GM13977 (cell line): ENCODE measurements around the gene PTEN.

Source experiments
- DNase-seq: peaks from one replicate; pipeline ENCODE4 v3.0.0; 2012; ENCODE audit warnings: low spot score
- in situ Hi-C: fragments of 300-500 bp; cut with MboI; formaldehyde crosslinking; loops from one replicate; pipeline ENCODE4 v1.12.0; 2022; ENCODE audit warnings: low sequenced_read_pairs, low pct_unique_long_range_greater_than_20kb, mixed read lengths, inconsistent platforms; ENCODE audit not compliant: unreplicated experiment
- TF ChIP-seq, protein P1 (sequence below): IDR thresholded peaks from 2 replicates; pipeline ENCODE4 v1.5.1; 2012; ENCODE audit warnings: mild to moderate bottlenecking, control low read depth; ENCODE audit not compliant: insufficient read depth; ENCODE audit errors: extremely low read depth, missing control alignments

Gene PTEN

DNA sequence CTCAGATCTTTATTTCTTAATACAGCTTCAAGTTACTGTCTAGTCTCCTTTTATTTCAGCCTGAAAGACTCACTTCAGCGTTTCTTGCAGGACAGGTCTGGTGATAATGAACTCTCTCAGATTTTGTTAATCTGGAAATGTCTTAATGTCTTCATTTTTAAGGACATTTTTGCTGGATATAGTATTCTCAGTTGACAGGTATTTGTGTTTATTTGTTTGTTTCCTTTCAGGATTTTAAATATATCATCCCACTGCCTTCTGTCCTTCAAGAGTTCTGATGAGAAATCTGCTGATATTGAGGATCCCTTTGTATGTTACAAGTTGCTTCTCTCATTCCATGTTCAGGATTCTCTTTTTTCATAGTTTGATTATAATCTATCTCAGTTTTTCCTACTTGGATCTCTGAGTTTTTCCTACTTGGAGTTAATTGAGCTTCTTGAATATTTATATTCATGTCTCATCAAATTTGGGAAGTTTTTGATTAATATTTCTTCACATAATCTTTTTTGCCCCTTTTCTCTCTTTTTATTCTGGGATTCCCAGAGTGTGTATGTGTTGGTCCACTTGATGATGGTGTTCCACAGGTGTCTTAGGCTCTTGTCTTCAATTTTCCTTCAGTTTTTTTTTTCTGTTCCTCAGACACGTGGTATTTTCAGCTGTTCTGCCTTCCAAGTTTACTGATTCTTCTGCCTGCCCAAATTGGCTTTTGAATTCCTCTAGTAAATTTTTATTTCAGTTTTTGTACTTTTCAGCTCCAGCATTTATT, 49.9 kb downstream of the PTEN start:
- TF ChIP-seq, protein P1, sequence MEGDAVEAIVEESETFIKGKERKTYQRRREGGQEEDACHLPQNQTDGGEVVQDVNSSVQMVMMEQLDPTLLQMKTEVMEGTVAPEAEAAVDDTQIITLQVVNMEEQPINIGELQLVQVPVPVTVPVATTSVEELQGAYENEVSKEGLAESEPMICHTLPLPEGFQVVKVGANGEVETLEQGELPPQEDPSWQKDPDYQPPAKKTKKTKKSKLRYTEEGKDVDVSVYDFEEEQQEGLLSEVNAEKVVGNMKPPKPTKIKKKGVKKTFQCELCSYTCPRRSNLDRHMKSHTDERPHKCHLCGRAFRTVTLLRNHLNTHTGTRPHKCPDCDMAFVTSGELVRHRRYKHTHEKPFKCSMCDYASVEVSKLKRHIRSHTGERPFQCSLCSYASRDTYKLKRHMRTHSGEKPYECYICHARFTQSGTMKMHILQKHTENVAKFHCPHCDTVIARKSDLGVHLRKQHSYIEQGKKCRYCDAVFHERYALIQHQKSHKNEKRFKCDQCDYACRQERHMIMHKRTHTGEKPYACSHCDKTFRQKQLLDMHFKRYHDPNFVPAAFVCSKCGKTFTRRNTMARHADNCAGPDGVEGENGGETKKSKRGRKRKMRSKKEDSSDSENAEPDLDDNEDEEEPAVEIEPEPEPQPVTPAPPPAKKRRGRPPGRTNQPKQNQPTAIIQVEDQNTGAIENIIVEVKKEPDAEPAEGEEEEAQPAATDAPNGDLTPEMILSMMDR = no peak
- no peak for DNase-seq
- in situ Hi-C loops = no loop called here

DNA sequence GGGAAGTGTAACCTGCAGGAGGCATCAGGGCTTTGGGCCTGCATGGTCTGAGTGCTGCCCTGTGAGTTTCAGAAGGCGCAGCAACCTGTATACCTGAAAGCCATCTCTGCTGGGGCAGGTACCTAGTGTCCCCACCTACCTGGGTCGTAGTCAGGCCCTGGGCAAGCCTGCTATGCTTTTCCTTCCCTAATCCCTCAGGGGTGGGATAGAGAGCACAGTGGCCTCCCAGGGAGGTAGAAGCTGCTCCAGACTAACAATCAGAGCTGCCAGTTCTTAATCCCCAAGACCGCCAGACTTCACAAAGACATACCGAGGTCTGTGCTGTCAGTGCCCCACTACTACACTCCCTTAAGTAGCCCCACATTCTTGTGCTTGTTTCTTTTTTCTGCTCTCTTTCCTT, 52.0 kb downstream of the PTEN start:
- in situ Hi-C loops = no loop called here
- no peak for DNase-seq
- TF ChIP-seq, protein P1 = no peak

DNA sequence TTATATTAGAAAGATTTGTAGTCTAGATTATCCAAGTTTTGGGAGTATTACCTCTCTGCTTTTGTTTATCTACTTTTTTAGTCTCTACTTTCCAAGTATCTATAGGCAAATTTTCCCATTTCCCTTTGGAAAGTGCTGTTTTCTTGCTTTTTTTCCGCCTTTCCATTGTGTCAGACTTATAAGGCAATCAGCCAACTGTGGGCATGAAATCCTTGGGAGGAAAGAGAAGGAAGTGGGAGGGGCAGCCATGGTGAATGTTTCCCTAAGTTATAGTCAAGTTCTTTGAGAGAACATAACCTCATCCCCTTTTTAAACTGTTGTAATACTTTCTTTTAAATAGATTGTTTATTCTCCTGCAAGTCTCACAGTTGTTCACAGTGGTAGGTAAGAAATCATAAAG, 52.6 kb downstream of the PTEN start:
- in situ Hi-C loops = no loop called here
- no peak for DNase-seq
- TF ChIP-seq, protein P1 = no peak

DNA sequence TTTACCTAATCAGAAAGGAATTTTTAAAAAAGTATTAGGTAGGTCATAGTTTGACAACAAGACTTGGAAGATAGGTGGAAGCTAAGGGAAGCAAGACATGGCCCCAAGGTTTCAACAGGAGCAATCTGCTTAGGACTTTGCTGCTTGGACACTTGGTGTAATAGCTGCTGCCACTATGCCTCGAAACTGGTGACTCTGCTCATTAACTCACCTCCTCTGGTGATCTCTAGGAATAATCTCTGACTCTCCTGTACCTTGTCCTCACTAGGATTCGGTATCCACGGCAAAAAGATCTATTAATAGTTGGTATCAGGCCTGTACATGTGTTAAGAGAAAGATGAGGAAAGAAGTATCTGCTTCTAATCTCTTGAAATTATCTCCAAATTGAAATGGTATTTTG, 53.1 kb downstream of the PTEN start:
- no peak for DNase-seq
- TF ChIP-seq, protein P1 = no peak
- in situ Hi-C loops = no loop called here

DNA sequence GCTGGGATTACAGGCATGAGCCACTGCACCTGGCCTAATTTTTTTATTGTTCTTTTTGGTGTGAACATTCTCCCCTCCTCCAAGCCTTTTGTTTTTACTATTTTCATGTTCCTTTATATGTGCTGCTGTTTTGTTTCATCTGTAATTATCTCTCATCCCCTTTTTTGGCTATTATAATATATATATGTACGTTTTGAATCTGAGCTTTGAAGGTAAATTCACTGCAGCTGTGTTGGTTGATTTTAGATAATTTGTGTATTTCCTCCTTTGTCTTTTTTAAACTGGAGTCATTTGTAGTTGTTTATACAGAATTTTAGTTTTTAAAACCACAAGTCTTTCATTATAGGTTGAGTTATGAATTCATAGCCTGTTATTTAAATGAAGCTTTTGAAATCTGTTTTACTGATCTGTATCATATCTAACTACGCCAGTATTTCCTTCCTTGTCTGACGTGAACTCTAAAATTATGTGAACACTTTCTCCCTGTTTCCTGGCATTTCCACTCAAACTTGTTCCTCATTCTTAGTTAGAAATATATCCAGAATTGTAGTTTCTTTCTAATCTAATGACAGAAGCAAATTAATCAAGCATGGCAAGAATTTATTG, 54.9 kb downstream of the PTEN start:
- DNase-seq = no peak
- TF ChIP-seq, protein P1 = no peak
- in situ Hi-C loops = no loop called here

DNA sequence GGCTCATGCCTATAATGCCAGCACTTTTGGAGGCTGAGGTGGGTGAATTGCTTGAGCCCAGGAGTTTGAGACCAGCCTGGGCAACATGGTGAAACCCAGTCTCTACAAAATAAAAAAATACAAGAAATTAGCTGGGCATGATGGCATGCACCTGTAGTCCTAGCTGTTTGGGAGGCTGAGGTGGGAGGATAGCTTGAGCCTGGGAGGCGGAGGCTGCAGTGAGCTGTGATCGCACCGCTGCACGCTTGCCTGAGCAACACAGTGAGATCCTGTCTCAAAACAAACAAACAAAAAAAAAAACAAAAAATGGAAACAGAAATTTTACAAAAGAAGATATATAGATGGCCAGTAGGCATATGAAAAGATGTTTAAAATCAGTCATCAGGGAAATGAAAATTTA, 57.1 kb downstream of the PTEN start:
- in situ Hi-C loops = no loop called here
- TF ChIP-seq, protein P1 = no peak
- no peak for DNase-seq
